Lower leg skin (tissue), 3 donors: Measurements from ENCODE around the gene MSN.

Experiments
- POLR2A ChIP-seq, 2 donors: fragments of 450-650 bp; IDR thresholded peaks; one replicate each; pipeline ENCODE4 v1.6.1; 2016 to 2017; ENCODE audit warnings: antibody characterized with exemption in 2 of 2, mild to moderate bottlenecking in 1 of 2, moderate library complexity in 1 of 2
- TF ChIP-seq, protein P1 (sequence below), 3 donors: fragments of 450-650 bp; IDR thresholded peaks; one replicate each; pipeline ENCODE4 v1.5.1; 2016; ENCODE audit warnings: antibody characterized with exemption in 3 of 3, mild to moderate bottlenecking in 3 of 3, moderate library complexity in 2 of 3

DNA sequence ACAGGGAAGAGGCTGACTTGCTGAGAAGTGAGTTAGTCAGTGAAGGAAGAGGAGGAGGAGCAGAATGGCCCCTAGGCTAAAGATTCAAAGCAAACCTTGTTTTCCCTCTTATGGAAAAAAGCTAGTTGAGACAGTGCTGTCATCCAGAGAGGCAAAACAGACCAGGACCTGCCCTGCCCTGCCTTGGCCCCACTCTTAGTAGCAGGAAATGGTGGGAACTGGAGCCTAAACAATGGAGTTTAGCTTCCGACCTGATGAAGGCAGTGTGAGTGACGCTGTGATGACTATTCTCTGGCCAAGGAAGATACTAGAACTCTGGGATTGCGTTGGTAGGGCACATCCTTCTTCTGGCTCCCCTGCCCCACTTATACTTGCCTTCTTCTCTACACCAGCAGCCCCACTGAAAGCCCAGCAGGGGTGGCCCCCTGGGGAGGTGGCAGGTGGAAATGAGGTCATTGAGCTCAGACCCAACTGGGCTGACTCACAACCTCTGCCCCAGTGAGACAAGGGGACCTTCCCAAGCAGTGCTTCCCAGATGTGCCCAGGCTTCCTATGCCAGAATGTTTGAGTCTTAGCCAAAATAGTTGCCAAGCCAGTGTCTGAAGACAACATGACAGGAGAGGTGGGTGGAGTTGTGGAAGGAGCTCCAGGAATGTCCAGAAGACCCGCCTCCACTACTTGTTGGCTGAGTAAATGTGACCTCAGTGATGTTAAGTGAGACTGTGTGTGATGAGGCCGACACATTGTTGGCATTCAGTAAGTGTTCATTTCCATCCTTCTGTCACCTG is 38.8 kb downstream of the MSN start:
- TF ChIP-seq, protein P1, sequence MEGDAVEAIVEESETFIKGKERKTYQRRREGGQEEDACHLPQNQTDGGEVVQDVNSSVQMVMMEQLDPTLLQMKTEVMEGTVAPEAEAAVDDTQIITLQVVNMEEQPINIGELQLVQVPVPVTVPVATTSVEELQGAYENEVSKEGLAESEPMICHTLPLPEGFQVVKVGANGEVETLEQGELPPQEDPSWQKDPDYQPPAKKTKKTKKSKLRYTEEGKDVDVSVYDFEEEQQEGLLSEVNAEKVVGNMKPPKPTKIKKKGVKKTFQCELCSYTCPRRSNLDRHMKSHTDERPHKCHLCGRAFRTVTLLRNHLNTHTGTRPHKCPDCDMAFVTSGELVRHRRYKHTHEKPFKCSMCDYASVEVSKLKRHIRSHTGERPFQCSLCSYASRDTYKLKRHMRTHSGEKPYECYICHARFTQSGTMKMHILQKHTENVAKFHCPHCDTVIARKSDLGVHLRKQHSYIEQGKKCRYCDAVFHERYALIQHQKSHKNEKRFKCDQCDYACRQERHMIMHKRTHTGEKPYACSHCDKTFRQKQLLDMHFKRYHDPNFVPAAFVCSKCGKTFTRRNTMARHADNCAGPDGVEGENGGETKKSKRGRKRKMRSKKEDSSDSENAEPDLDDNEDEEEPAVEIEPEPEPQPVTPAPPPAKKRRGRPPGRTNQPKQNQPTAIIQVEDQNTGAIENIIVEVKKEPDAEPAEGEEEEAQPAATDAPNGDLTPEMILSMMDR (IDR thresholded peaks at IDR 0.05): no peak
- TF ChIP-seq POLR2A (IDR thresholded peaks at IDR 0.05): no peak
